PFSK-1 (cell line): Measurements from ENCODE around the gene MOCOS.

Source experiments
- FOXP2 ChIP-seq: optimal IDR thresholded peaks from 2 replicates; pipeline ENCODE3; 2011; ENCODE audit warnings: borderline replicate concordance, control low read depth, inconsistent platforms; ENCODE audit not compliant: insufficient read depth; ENCODE audit errors: extremely low read length, extremely low read depth
- POLR2AphosphoS5 ChIP-seq: IDR thresholded peaks from 2 replicates; pipeline ENCODE4 v1.6.1; 2012; ENCODE audit warnings: low read depth, mild to moderate bottlenecking, control low read depth, low read length, moderate library complexity
- REST ChIP-seq, 2 experiments: IDR thresholded peaks; 2 replicates each; pipeline versions ENCODE4 v1.6.1 to v1.8.0; 2011 to 2012; ENCODE audit warnings: low read depth in 2 of 2, low read length in 2 of 2, control low read depth in 1 of 2, inconsistent platforms in 1 of 2, mild to moderate bottlenecking in 1 of 2, moderate library complexity in 1 of 2; ENCODE audit not compliant: insufficient read depth in 1 of 2
- SIN3A ChIP-seq: IDR thresholded peaks from 2 replicates; pipeline ENCODE4 v1.6.1; 2012; ENCODE audit warnings: mild to moderate bottlenecking, low read length, moderate library complexity, borderline replicate concordance; ENCODE audit not compliant: insufficient read depth
- TAF1 ChIP-seq: IDR thresholded peaks from 2 replicates; pipeline ENCODE4 v1.6.1; 2012; ENCODE audit warnings: low read length, control low read depth, borderline replicate concordance; ENCODE audit not compliant: insufficient read depth

MOCOS gene

DNA sequence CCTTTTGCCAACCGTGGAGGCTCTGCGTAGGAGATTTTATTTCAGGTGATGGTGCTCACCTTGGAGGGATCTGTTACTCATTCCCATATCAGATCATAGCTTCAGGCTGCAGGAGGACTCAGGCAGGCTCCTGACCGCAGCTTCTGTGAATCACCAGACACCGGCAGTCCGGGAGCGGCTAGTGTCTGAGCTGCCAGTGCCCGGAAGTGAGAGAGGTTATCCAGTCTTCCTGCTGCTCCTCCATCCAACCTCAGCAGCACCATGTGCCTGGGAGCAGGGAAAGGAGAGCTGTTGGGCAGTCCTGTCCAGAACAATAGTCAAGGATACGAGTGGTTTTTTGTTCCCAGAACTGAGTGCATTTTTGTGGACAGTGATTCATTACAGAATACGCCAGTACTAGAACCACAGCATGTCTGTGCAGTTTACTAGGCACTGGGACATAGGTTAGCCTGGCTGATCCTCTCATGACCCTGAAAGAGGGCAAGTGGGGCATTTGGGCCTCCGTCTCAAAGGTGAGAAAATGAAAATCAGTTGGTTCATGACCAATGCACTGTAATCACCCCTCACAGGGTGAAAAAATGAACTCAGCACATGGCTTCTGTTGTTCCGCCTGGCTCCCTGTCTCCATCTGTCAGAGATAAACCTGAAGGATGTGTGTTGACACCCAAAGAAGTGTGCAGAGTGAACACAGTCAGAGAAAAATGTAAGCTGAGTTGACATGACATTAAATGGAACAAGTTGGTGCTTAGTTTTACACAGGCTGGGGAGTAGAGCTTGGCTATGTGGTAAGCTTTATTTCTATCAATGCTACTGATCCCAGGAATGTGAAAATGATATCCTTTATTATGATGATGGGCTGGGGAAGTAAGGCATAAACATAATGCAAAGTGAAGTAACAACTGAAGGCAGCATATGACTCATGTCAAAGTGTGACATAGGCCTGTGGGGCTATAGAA lies 122.4 kb downstream of the MOCOS start:
- TF ChIP-seq POLR2AphosphoS5: no peak
- no peak for TF ChIP-seq TAF1
- TF ChIP-seq FOXP2: peak; percentile 43
- TF ChIP-seq REST (IDR thresholded peaks at IDR 0.05; ENCODE audit: insufficient read depth in 1 of 2, low read depth in 2 of 2, low read length in 2 of 2): no peak
- TF ChIP-seq SIN3A: no peak

DNA sequence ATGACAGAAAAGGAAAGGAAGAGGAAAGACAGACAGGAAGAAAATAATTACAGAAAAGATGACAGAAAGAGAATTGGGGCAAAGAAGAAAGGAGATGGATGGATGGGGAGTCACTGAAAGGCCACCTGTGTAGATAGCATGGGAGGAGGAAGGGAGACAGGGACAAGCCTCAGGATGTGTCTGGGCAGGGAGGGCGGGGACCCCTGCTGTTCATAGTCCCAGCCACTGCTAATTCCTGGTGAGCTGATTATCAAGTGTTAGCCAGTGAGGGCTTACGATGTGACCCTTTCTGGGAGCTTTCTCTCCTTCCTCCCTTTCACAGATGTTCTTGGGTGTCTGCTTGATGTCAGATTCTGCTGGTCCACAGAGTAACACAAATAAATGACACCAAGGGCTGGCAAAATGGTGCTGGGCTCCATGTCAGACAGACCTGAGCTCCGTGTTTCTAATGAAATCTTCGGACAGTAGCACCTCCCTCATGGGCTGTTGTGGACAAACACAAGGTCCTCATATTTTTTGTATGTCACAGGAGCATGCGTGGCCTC lies 123.8 kb downstream of the MOCOS start:
- no peak for TF ChIP-seq REST (IDR thresholded peaks at IDR 0.05; ENCODE audit: insufficient read depth in 1 of 2, low read depth in 2 of 2, low read length in 2 of 2)
- TF ChIP-seq FOXP2: no peak
- TF ChIP-seq SIN3A: no peak
- no peak for TF ChIP-seq POLR2AphosphoS5
- no peak for TF ChIP-seq TAF1

DNA sequence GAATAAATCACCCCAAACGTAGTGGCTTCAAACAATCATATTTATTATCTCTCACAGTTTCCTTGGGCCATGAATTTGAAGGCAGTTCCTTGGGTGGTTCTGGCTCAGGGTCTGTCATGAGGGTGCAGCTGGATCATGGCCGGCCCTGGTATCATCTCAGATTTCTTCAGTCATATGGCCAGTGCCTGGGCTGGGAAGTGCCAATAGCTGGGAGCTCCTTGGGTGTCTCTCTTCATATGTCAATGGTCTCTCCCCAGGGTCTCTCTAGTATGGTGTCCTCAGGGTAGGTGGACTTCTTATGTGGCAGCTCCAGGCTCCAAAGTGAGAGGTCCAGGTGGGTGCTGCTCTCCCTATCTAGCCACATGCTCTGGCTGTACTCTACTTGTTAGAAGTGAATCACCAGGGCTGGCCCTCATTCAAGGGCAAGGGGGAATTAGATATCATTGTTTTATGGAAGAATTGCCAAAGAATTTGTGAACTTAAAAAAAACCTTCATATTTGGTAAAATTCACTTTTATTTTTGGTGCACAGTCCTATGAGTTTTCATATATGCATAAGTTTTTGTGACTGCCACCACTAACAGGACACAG lies 125.6 kb downstream of the MOCOS start:
- TF ChIP-seq TAF1 (no peak), SIN3A (no peak), POLR2AphosphoS5 (no peak), FOXP2 (no peak), REST (IDR thresholded peaks at IDR 0.05; ENCODE audit: insufficient read depth in 1 of 2, low read depth in 2 of 2, low read length in 2 of 2) (no peak)

DNA sequence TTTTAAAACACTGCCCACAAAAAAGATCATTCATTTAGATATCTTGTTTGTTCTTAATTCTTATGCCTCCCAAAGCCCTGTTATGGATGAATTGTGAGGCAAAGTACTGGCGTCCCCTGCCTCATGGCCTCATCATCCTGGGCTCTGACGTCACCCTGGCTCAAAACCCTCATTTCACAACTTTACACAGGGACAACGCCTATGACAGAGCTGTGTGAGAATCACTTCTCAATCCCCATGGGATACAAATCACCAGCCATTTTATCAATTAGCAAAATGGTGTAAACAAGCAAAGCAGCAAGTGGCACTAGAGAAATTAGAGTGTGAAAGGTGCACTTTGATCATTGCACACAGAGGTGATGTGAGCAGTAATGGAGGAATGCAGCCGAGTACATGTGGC lies 126.8 kb downstream of the MOCOS start:
- TF ChIP-seq FOXP2: no peak
- TF ChIP-seq POLR2AphosphoS5: no peak
- no peak for TF ChIP-seq SIN3A

DNA sequence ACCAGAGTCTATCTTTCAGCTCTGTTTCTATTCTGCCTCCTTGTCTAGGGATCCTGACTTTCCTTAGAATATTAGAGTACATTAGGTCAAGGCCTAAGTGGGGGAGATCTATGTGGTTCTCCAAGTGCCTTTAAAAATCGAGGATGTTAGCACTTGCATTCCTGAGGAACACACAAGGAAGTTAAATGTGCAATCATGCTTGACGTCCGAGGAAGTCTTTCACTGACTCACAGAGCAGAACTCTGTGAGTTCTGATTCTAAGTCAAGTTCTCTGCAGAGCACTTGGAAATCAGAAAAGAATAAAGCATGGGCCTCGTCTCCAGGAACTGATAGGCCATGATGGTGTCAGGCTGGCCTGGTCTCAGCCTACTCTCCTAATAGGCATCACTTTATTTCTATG lies 127.5 kb downstream of the MOCOS start:
- TF ChIP-seq FOXP2 (no peak), POLR2AphosphoS5 (no peak), REST (IDR thresholded peaks at IDR 0.05; ENCODE audit: insufficient read depth in 1 of 2, low read depth in 2 of 2, low read length in 2 of 2) (no peak), SIN3A (no peak), TAF1 (no peak)
